ENCODE results near the gene CALML4.
"Not testable (repeated sequence)": the region's sequence is repeated elsewhere in the genome, so short reads cannot be mapped to it uniquely, and the experiment has no call there.

CALML4 gene

GRCh38 chr15:68204776-68205557 is at the start of gene CALML4:
TSS of gene CALML4 (minus strand) at chr15:68205332. CDS start at chr15:68205247, 85 bp downstream.
- no peak for DNase-seq (ENCODE audit: low read depth)

- DNase-seq (ENCODE audit: low read depth) = no peak
Observed at GRCh38 chr15:68252925-68253534, 47.9 kb upstream of the CALML4 start.

- DNase-seq (ENCODE audit: low read depth) = no peak
Observed at GRCh38 chr15:68249058-68249713, 44.1 kb upstream of the CALML4 start.

GRCh38 chr15:68244235-68244634 is 39.1 kb upstream of the CALML4 start:
- DNase-seq (ENCODE audit: low read depth) = no peak

- no peak for DNase-seq (ENCODE audit: low read depth)
Observed at GRCh38 chr15:68241088-68241935, 36.2 kb upstream of the CALML4 start.

GRCh38 chr15:68239025-68239424 is 33.9 kb upstream of the CALML4 start:
- DNase-seq (ENCODE audit: low read depth) = no peak

- DNase-seq (ENCODE audit: low read depth) = no peak
Observed at GRCh38 chr15:68235022-68235421, 29.9 kb upstream of the CALML4 start.

- DNase-seq (ENCODE audit: low read depth) = not testable (repeated sequence)
Observed at GRCh38 chr15:68234520-68234919, 29.4 kb upstream of the CALML4 start.

GRCh38 chr15:68234060-68234459 is 28.9 kb upstream of the CALML4 start:
- no peak for DNase-seq (ENCODE audit: low read depth)

- no peak for DNase-seq (ENCODE audit: low read depth)
Observed at GRCh38 chr15:68232937-68233336, 27.8 kb upstream of the CALML4 start.

- no peak for DNase-seq (ENCODE audit: low read depth)
Observed at GRCh38 chr15:68232449-68232848, 27.3 kb upstream of the CALML4 start.

- DNase-seq (ENCODE audit: low read depth) = no peak
Observed at GRCh38 chr15:68231102-68231818, 26.1 kb upstream of the CALML4 start.

- no peak for DNase-seq (ENCODE audit: low read depth)
Observed at GRCh38 chr15:68230157-68231100, 25.3 kb upstream of the CALML4 start.

- DNase-seq (ENCODE audit: low read depth) = peak; percentile 51
Observed at GRCh38 chr15:68229386-68230156, 24.4 kb upstream of the CALML4 start, which contains the start of gene CLN6. TSS of gene CLN6 (minus strand) at chr15:68229728. CDS start at chr15:68229584, 144 bp downstream.

- DNase-seq (ENCODE audit: low read depth) = no peak
Observed at GRCh38 chr15:68228971-68229385, 23.8 kb upstream of the CALML4 start.

- DNase-seq (ENCODE audit: low read depth) = no peak
Observed at GRCh38 chr15:68228143-68228970, 23.2 kb upstream of the CALML4 start.

GRCh38 chr15:68227643-68228142 is 22.6 kb upstream of the CALML4 start:
- no peak for DNase-seq (ENCODE audit: low read depth)

- DNase-seq (ENCODE audit: low read depth) = not testable (repeated sequence)
Observed at GRCh38 chr15:68225442-68225841, 20.3 kb upstream of the CALML4 start.
